A172 (cell line): Measurements from ENCODE around the gene ANP32B. TPM values are rescaled to one million over a fixed set of nuclear protein-coding genes. Genes with fewer than 3 reads are reported as not detected.

Experiments
- total RNA-seq: library from RNA; depleted of rRNA; stranded (reverse); fragments of >200 nt; shearing (Covaris generic); gene quantifications from 2 replicates; pipeline ENCODE4 v1.2.3, GENCODE V29; 2014; rRNA removed

The ANP32B gene
- total RNA-seq, 1 experiment from 2014 or later, result 21.2 TPM

Other genes starting within 250 kb of the ANP32B start
- not detected in 2 replicates for gene FOXE1, start 130.1 kb upstream of the ANP32B start, total RNA-seq
- 22.5 and 29.8 TPM in 2 replicates for gene TRMO, start 60.8 kb upstream of the ANP32B start, total RNA-seq
- 0.14 TPM in 1 of 2 replicates, not detected in the other for gene HEMGN, start 45.2 kb upstream of the ANP32B start, total RNA-seq
- 153 and 159 TPM in 2 replicates for gene NANS, start 73.4 kb downstream of the ANP32B start, total RNA-seq
- gene TRIM14, start 135.9 kb downstream of the ANP32B start, total RNA-seq, result 20.6 and 22.9 TPM in 2 replicates
- 12.4 and 12.5 TPM in 2 replicates for gene CORO2A, start 209.3 kb downstream of the ANP32B start, total RNA-seq